Astrocyte of the spinal cord (primary cell): Measurements from ENCODE around the gene CAMK2D.

ENCODE experiments used
- DNase-seq: peaks from one replicate; pipeline ENCODE4 v3.0.0; 2011; ENCODE audit warnings: low read depth, low spot score
- H3K4me3 ChIP-seq: 2 replicates; pipeline ENCODE4 v1.5.1; 2011; ENCODE audit warnings: low read depth, mild to moderate bottlenecking, low read length, moderate library complexity
- in situ Hi-C: cut with HindIII; loops from 2 replicates; pipeline ENCODE4 v1.10.0; 2017; ENCODE audit warnings: low sequenced_read_pairs
- TF ChIP-seq, protein P1 (sequence below): IDR thresholded peaks from 2 replicates; pipeline ENCODE4 v1.5.1; 2012; ENCODE audit warnings: low read depth, mild to moderate bottlenecking, low read length, inconsistent platforms

The CAMK2D gene

GRCh38 chr4:113480109-113480508 is 281.4 kb downstream of the CAMK2D start:
- no peak overlapping the region for H3K4me3 ChIP-seq
- in situ Hi-C loops, result no loop called here
- no peak for DNase-seq
- TF ChIP-seq, protein P1, sequence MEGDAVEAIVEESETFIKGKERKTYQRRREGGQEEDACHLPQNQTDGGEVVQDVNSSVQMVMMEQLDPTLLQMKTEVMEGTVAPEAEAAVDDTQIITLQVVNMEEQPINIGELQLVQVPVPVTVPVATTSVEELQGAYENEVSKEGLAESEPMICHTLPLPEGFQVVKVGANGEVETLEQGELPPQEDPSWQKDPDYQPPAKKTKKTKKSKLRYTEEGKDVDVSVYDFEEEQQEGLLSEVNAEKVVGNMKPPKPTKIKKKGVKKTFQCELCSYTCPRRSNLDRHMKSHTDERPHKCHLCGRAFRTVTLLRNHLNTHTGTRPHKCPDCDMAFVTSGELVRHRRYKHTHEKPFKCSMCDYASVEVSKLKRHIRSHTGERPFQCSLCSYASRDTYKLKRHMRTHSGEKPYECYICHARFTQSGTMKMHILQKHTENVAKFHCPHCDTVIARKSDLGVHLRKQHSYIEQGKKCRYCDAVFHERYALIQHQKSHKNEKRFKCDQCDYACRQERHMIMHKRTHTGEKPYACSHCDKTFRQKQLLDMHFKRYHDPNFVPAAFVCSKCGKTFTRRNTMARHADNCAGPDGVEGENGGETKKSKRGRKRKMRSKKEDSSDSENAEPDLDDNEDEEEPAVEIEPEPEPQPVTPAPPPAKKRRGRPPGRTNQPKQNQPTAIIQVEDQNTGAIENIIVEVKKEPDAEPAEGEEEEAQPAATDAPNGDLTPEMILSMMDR, result no peak

- no peak for DNase-seq
- H3K4me3 ChIP-seq, result no peak overlapping the region
- in situ Hi-C loops, result no loop called here
- TF ChIP-seq, protein P1, result no peak
Measured at GRCh38 chr4:113478032-113478431, 283.5 kb downstream of the CAMK2D start.

- in situ Hi-C loops, result no loop called here
- TF ChIP-seq, protein P1, result no peak
- no peak overlapping the region for H3K4me3 ChIP-seq
- no peak for DNase-seq
Measured at GRCh38 chr4:113476800-113477199, 284.7 kb downstream of the CAMK2D start.

DNA sequence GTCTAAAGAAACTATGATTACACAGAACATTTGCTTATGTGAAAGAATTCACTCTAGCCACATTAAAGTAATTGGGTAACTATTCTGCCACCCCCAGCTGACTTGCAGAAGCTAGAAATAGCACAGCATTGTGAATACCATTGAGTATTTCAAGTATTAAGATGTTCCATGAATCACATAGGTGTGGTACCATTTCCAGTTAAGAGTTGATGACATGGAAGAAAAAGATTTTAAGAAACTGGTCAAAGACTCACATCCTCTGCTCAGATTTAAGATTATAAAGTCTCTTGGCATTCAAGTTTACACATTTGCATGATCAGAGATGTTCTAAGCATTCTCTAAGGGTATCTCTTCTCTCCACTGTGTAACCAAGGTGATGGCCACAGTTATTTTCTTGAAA is 287.5 kb downstream of the CAMK2D start:
- DNase-seq, result peak; percentile 87
- TF ChIP-seq, protein P1, result no peak
- no peak overlapping the region for H3K4me3 ChIP-seq
- in situ Hi-C loops, result no loop called here

GRCh38 chr4:113472864-113473263 is 288.7 kb downstream of the CAMK2D start:
- in situ Hi-C loops, result no loop called here
- H3K4me3 ChIP-seq, result no peak overlapping the region
- TF ChIP-seq, protein P1, result no peak
- DNase-seq, result no peak

GRCh38 chr4:113471146-113471860 is 290.2 kb downstream of the CAMK2D start:
- no peak overlapping the region for H3K4me3 ChIP-seq
- in situ Hi-C loops, result no loop called here
- TF ChIP-seq, protein P1, result no peak
- peak; percentile 58 for DNase-seq
